GM18951 (cell line): ENCODE data around the gene WDR7.

Experiments used
- POLR2A ChIP-seq: IDR thresholded peaks from 4 replicates; pipeline ENCODE4 v1.6.1; 2011; ENCODE audit warnings: mild to moderate bottlenecking; ENCODE audit not compliant: insufficient read length, insufficient read depth; ENCODE audit errors: extremely low read depth
- in situ Hi-C: fragments of 300-500 bp; cut with MboI; formaldehyde crosslinking; loops from one replicate; pipeline ENCODE4 v1.12.0; 2022; ENCODE audit warnings: low sequenced_read_pairs, mixed read lengths, inconsistent platforms; ENCODE audit not compliant: unreplicated experiment

WDR7 gene

GRCh38 chr18:56872140-56872539, 221.0 kb downstream of the WDR7 start:
- in situ Hi-C loops, result loop anchor here (25.0 kb wide), 1 partner anchor 565 kb away; the partner anchor contains the start of gene ONECUT2
- no peak for TF ChIP-seq POLR2A

GRCh38 chr18:56873441-56874140, 222.4 kb downstream of the WDR7 start:
- TF ChIP-seq POLR2A, result no peak
- in situ Hi-C loops, result loop anchor here (25.0 kb wide), 1 partner anchor 564 kb away; the partner anchor contains the start of gene ONECUT2

- in situ Hi-C loops, result no loop called here
- no peak for TF ChIP-seq POLR2A
These were observed 227.6 kb downstream of the WDR7 start for GRCh38 chr18:56878711-56879110.

- in situ Hi-C loops, result no loop called here
- no peak for TF ChIP-seq POLR2A
These were observed 233.4 kb downstream of the WDR7 start for GRCh38 chr18:56884511-56884910.

GRCh38 chr18:56888978-56889377, 237.8 kb downstream of the WDR7 start:
- TF ChIP-seq POLR2A, result no peak
- in situ Hi-C loops, result no loop called here

GRCh38 chr18:56889621-56890020, 238.5 kb downstream of the WDR7 start:
- in situ Hi-C loops, result no loop called here
- TF ChIP-seq POLR2A, result no peak

- TF ChIP-seq POLR2A, result no peak
- in situ Hi-C loops, result no loop called here
These were observed 239.5 kb downstream of the WDR7 start for GRCh38 chr18:56890632-56891031.

GRCh38 chr18:56891116-56891515, 240.0 kb downstream of the WDR7 start:
- in situ Hi-C loops, result no loop called here
- no peak for TF ChIP-seq POLR2A

- no peak for TF ChIP-seq POLR2A
- in situ Hi-C loops, result no loop called here
These were observed 240.7 kb downstream of the WDR7 start for GRCh38 chr18:56891870-56892269.

GRCh38 chr18:56897122-56897521, 246.0 kb downstream of the WDR7 start:
- in situ Hi-C loops, result no loop called here
- TF ChIP-seq POLR2A, result no peak

GRCh38 chr18:56899660-56900059, 248.5 kb downstream of the WDR7 start:
- TF ChIP-seq POLR2A, result no peak
- in situ Hi-C loops, result no loop called here

GRCh38 chr18:56900195-56901094, 249.3 kb downstream of the WDR7 start:
- in situ Hi-C loops, result no loop called here
- TF ChIP-seq POLR2A, result no peak

GRCh38 chr18:56901919-56902318, 250.8 kb downstream of the WDR7 start:
- in situ Hi-C loops, result no loop called here
- no peak for TF ChIP-seq POLR2A

- in situ Hi-C loops, result no loop called here
- TF ChIP-seq POLR2A, result no peak
These were observed 251.5 kb downstream of the WDR7 start for GRCh38 chr18:56902653-56903052.

- in situ Hi-C loops, result no loop called here
- no peak for TF ChIP-seq POLR2A
These were observed 252.5 kb downstream of the WDR7 start for GRCh38 chr18:56903686-56904085.
